NT2/D1 (cell line): Measurements from ENCODE around the gene PCDH19.

Experiments
- YY1 ChIP-seq: IDR thresholded peaks from 2 replicates; pipeline ENCODE4 v1.6.1; 2011; ENCODE audit not compliant: insufficient read length, insufficient read depth
- ZNF274 ChIP-seq: IDR thresholded peaks from 2 replicates; pipeline ENCODE4 v1.6.1; 2011; ENCODE audit warnings: mild to moderate bottlenecking, low read depth, low read length

DNA sequence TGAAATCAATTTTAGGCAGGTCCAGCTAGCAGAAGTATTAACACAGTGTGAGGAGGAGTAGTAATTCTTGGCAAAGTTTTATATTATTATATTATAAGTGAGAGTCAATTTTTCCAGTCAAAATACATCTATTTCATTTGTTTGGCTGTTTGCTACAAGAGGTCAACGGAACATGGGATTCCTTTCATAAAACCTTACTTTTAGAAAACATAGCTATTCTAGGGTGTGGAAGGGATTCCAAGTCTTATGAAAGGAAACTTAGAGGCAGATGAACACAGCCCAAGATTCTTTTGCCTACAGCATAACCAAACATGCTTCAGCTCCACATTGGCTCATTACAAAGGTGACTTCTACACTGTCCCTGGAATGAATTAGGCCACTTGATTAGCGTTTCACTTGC, 29.9 kb upstream of the PCDH19 start:
- no peak for TF ChIP-seq YY1
- no peak for TF ChIP-seq ZNF274
